Peyer's patch (tissue), 4 donors: Measurements from ENCODE around the gene SERPINH1. TPM values are rescaled to one million over a fixed set of nuclear protein-coding genes. Genes with fewer than 3 reads are reported as not detected.

Experiments
- DNase-seq, 3 donors: peaks; one replicate each; pipeline ENCODE4 v3.0.0-alpha.2; 2017 to 2019
- H3K27ac ChIP-seq, 4 donors: fragments of 200-600 bp; sonication (generic); one replicate each; pipeline ENCODE4 v1.5.1; 2016 to 2019
- H3K27me3 ChIP-seq, 2 donors: fragments of 200-600 bp; sonication (generic); one replicate each; pipeline ENCODE4 v1.5.1; 2019
- H3K36me3 ChIP-seq, 3 donors: fragments of 200-600 bp; sonication (generic); one replicate each; pipeline ENCODE4 v1.5.1; 2016 to 2019
- H3K4me1 ChIP-seq, 4 donors: fragments of 200-600 bp; sonication (generic); one replicate each; pipeline ENCODE4 v1.5.1; 2016 to 2019
- H3K4me3 ChIP-seq, 4 donors: fragments of 200-600 bp; sonication (generic); 1 replicate in 3 of 4; 2 replicates in 1 of 4; pipeline ENCODE4 v1.5.1; 2016 to 2019; ENCODE audit warnings: mild to moderate bottlenecking in 1 of 4
- H3K9me3 ChIP-seq, 4 donors: fragments of 200-600 bp; sonication (generic); one replicate each; pipeline ENCODE4 v1.5.1; 2016 to 2019; ENCODE audit warnings: mild to moderate bottlenecking in 1 of 4
- POLR2A ChIP-seq, 2 donors: fragments of 450-650 bp; IDR thresholded peaks; one replicate each; pipeline ENCODE4 v1.5.1; 2017; ENCODE audit warnings: antibody characterized with exemption in 2 of 2, mild to moderate bottlenecking in 2 of 2, moderate library complexity in 2 of 2
- total RNA-seq, 4 donors: library from RNA; depleted of rRNA; stranded (reverse); fragments of >200 nt; gene quantifications; one replicate each; pipeline ENCODE4 v1.1.0, GENCODE V29; 2016
- TF ChIP-seq, protein P1 (sequence below), 6 experiments: fragments of 450-650 bp in 4 of 6; fragments of 200-600 bp in 2 of 6; sonication (generic) in 1 of 6; IDR thresholded peaks; one replicate each; pipeline ENCODE4 v1.5.1; 2017 to 2019; ENCODE audit warnings: antibody characterized with exemption in 6 of 6, mild to moderate bottlenecking in 3 of 6, moderate library complexity in 1 of 6

Gene SERPINH1
- total RNA-seq, 4 donors from 2014 or later: 35.4 to 50.9 (median 43.4) TPM

DNA sequence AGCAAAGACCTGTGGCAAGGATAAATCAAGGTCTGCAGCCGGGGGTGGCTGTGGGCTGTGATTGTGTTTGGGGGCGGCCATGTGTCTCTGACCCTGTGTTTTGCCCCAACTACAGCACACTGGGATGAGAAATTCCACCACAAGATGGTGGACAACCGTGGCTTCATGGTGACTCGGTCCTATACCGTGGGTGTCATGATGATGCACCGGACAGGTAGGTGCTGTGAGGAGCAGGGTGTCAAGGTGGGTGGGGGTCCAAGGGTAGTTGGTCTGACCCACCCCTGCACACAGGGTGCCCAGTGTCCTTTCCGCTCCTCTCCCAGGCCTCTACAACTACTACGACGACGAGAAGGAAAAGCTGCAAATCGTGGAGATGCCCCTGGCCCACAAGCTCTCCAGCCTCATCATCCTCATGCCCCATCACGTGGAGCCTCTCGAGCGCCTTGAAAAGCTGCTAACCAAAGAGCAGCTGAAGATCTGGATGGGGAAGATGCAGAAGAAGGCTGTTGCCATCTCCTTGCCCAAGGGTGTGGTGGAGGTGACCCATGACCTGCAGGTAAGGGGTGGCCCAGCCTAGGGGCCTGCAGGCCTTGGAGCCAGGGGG lies 6.7 kb downstream of the SERPINH1 start:
- Histone ChIP-seq H3K27me3 (no peaks in the 10 kb centered on the region), H3K4me1 (peaks cover 0 to 29% (median 3%) of the 10 kb centered on the region in 4 donors), H3K9me3 (no peaks in the 10 kb centered on the region), H3K27ac (no peak overlapping the region), H3K4me3 (no peak overlapping the region), H3K36me3 (peaks cover 0 to 70% (median 0%) of the 10 kb centered on the region in 3 donors)
- no peak for DNase-seq
- TF ChIP-seq POLR2A (IDR thresholded peaks at IDR 0.05): no peak

DNA sequence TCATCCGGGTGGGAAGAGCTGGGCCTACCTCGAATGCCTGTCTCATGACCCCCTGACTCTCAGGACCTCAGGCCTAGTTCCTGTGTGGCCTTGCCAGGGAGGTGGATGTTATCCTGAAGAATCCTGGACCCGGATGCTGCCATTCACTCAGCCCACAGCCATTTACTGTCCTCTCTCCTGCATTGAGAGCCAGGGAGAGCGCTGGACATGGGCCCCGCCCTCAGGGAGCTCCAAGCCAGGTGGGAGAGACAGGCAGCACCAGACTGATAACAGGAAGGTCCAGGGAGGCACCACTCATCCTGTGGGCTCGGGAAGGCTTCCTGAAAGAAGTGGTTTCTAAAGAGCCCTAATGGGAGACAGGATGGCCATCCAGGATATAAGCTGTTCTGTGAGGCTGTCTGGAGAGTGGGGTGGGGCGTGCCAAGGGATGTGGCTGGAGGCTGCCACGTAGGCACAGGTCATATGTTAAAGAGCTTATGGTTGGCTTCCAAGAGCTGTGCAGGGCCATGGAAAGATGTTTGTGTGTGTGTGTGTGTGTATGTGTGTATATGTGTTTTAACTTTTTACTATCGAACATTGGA lies 8.6 kb downstream of the SERPINH1 start:
- no peaks in the 10 kb centered on the region for H3K27me3 ChIP-seq
- DNase-seq: no peak
- H3K36me3 ChIP-seq: peaks cover 0 to 70% (median 0%) of the 10 kb centered on the region in 3 donors

DNA sequence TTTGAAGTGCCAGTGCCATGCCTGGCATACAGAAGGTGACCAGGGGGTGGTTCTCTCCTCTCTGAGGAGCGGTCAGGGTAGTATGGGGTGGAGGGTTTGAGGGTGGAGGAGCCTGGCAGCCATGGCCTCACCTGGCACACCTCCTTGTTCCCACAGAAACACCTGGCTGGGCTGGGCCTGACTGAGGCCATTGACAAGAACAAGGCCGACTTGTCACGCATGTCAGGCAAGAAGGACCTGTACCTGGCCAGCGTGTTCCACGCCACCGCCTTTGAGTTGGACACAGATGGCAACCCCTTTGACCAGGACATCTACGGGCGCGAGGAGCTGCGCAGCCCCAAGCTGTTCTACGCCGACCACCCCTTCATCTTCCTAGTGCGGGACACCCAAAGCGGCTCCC lies 9.6 kb downstream of the SERPINH1 start:
- H3K4me1 ChIP-seq: peaks cover 0 to 2% (median 0%) of the 10 kb centered on the region in 4 donors
- no peak overlapping the region for H3K4me3 ChIP-seq
- TF ChIP-seq, protein P1, sequence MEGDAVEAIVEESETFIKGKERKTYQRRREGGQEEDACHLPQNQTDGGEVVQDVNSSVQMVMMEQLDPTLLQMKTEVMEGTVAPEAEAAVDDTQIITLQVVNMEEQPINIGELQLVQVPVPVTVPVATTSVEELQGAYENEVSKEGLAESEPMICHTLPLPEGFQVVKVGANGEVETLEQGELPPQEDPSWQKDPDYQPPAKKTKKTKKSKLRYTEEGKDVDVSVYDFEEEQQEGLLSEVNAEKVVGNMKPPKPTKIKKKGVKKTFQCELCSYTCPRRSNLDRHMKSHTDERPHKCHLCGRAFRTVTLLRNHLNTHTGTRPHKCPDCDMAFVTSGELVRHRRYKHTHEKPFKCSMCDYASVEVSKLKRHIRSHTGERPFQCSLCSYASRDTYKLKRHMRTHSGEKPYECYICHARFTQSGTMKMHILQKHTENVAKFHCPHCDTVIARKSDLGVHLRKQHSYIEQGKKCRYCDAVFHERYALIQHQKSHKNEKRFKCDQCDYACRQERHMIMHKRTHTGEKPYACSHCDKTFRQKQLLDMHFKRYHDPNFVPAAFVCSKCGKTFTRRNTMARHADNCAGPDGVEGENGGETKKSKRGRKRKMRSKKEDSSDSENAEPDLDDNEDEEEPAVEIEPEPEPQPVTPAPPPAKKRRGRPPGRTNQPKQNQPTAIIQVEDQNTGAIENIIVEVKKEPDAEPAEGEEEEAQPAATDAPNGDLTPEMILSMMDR (IDR thresholded peaks at IDR 0.05): no peak
- TF ChIP-seq POLR2A (IDR thresholded peaks at IDR 0.05): no peak
- H3K27ac ChIP-seq: no peak overlapping the region
- H3K9me3 ChIP-seq: no peaks in the 10 kb centered on the region
- no peaks in the 10 kb centered on the region for H3K27me3 ChIP-seq
- H3K36me3 ChIP-seq: peaks cover 0 to 67% (median 0%) of the 10 kb centered on the region in 3 donors
- DNase-seq: no peak

More for the DNA sequence above, 8.6 kb downstream of the SERPINH1 start:
- no peaks in the 10 kb centered on the region for H3K9me3 ChIP-seq
- H3K4me1 ChIP-seq: peaks cover 0 to 10% (median 2%) of the 10 kb centered on the region in 4 donors
- H3K4me3 ChIP-seq: no peak overlapping the region
- H3K27ac ChIP-seq: no peak overlapping the region
- TF ChIP-seq, protein P1 (IDR thresholded peaks at IDR 0.05): no peak

DNA sequence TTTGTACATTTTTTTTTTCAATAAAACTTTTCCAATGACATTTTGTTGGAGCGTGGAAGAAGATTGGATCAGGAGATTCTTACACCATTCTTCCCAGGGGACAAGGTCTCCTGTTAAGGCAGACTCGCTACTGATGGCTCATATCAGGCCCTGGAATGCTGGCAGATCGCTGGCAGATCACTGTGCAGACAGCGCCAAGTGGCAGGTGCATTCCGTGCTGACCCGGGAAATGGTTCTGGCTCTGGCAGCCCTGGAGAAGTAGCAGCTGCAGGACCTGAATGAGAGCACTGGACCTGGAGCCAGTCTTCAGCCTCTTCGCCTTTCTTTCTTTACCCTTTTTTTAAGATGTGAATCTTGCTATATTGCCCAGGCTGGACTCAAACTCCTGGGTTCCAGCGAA lies 10.7 kb downstream of the SERPINH1 start:
- Histone ChIP-seq H3K27me3 (no peaks in the 10 kb centered on the region), H3K4me1 (peaks cover 0 to 7% (median 0%) of the 10 kb centered on the region in 4 donors), H3K27ac (no peak overlapping the region), H3K9me3 (no peaks in the 10 kb centered on the region), H3K4me3 (no peak overlapping the region), H3K36me3 (peaks cover 0 to 57% (median 0%) of the 10 kb centered on the region in 3 donors)
- TF ChIP-seq POLR2A (IDR thresholded peaks at IDR 0.05): no peak
- TF ChIP-seq, protein P1 (IDR thresholded peaks at IDR 0.05): no peak
- DNase-seq: no peak

DNA sequence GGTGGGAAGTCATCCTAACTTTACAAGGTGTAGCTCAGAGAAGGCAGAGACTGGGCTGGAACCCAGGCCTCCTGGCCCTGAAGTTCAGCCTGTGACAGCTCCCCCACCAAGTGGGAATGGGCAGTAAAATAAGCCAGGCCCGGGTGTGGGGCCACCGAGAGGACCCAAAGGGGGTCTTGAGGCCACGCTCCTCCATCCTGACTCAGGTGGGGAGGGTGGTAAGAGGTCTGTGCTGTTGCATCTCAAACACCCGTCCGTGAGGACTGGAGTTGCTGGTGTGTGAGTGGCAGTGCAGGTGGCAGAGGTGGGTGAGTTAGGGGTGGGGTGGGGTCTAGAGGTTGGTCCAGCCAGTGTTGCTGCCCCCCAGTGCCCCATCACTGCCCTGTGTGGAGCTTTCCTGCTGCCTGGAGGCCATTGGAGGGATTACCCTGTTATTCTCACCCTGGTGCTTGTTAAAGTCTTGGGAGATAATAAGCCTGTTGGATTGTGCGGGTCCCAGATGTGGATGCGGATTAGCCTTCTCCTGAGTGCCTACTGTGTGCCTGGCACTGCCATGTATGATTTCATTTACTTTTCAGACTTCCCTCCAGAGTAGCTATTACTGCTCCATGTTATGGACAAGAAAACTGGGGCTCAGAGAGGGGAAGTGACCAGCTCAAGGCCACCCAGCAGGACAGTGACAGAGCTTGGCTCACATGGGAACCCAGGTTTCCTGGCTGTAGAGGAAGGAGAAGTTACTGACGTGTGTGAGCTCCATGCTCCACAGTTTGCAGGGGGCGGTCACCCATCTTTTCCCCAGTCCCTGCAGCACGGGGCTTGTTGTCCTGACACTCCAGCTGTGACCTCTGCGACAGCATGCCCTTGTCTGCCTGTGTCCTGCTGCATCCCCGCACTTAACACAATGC lies 12.9 kb downstream of the SERPINH1 start:
- Histone ChIP-seq H3K36me3 (peaks cover 0 to 35% (median 0%) of the 10 kb centered on the region in 3 donors), H3K9me3 (no peaks in the 10 kb centered on the region), H3K4me3 (no peak overlapping the region), H3K27ac (no peak overlapping the region), H3K27me3 (no peaks in the 10 kb centered on the region), H3K4me1 (peaks cover 0 to 7% (median 0%) of the 10 kb centered on the region in 4 donors)
- no peak for DNase-seq
- TF ChIP-seq, protein P1 (IDR thresholded peaks at IDR 0.05): peak in 1 of 6 experiments; percentile 2
- TF ChIP-seq POLR2A (IDR thresholded peaks at IDR 0.05): no peak
